ENCODE measurements around the gene CTNNA3.
"Not testable (repeated sequence)": the region's sequence is repeated elsewhere in the genome, so short reads cannot be mapped to it uniquely, and the experiment has no call there.

Gene CTNNA3

GRCh38 chr10:67492317-67493019 is 203.5 kb downstream of the CTNNA3 start:
- DNase-seq, result no peak

- DNase-seq, result no peak
Measured at GRCh38 chr10:67487906-67488619, 207.9 kb downstream of the CTNNA3 start.

- no peak for DNase-seq
Measured at GRCh38 chr10:67487199-67487598, 208.8 kb downstream of the CTNNA3 start.

- no peak for DNase-seq
Measured at GRCh38 chr10:67477868-67478267, 218.1 kb downstream of the CTNNA3 start.

GRCh38 chr10:67476201-67476600 is 219.8 kb downstream of the CTNNA3 start:
- no peak for DNase-seq

- DNase-seq, result no peak
Measured at GRCh38 chr10:67473850-67474633, 222.0 kb downstream of the CTNNA3 start.

- DNase-seq, result no peak
Measured at GRCh38 chr10:67471022-67471421, 225.0 kb downstream of the CTNNA3 start.

GRCh38 chr10:67464278-67464677 is 231.7 kb downstream of the CTNNA3 start:
- DNase-seq, result no peak

GRCh38 chr10:67452892-67453291 is 243.1 kb downstream of the CTNNA3 start:
- no peak for DNase-seq

GRCh38 chr10:67438605-67439304 is 257.2 kb downstream of the CTNNA3 start:
- no peak for DNase-seq

GRCh38 chr10:67433276-67433675 is 262.7 kb downstream of the CTNNA3 start:
- no peak for DNase-seq

GRCh38 chr10:67402620-67403019 is 293.4 kb downstream of the CTNNA3 start:
- no peak for DNase-seq

- DNase-seq, result no peak
Measured at GRCh38 chr10:67401711-67402110, 294.3 kb downstream of the CTNNA3 start.

GRCh38 chr10:67386841-67387533 is 309.0 kb downstream of the CTNNA3 start:
- not testable (repeated sequence) for DNase-seq

- DNase-seq, result no peak
Measured at GRCh38 chr10:67386260-67386659, 309.7 kb downstream of the CTNNA3 start.

GRCh38 chr10:67385566-67385965 is 310.4 kb downstream of the CTNNA3 start:
- no peak for DNase-seq

- no peak for DNase-seq
Measured at GRCh38 chr10:67385089-67385488, 310.9 kb downstream of the CTNNA3 start.

- no peak for DNase-seq
Measured at GRCh38 chr10:67331121-67331910, 364.7 kb downstream of the CTNNA3 start.

GRCh38 chr10:67327626-67328535 is 368.1 kb downstream of the CTNNA3 start:
- no peak for DNase-seq

- no peak for DNase-seq
Measured at GRCh38 chr10:67319976-67320375, 376.0 kb downstream of the CTNNA3 start.

Data from NCI-H526 treated with DMSO at 0.1 percent for 48 hours (cell line).